IMR-90 (cell line): ENCODE measurements around the gene DEUP1.

ENCODE experiments used
- FOS ChIP-seq: fragments of 150-350 bp; IDR thresholded peaks from 2 replicates; pipeline ENCODE4 v1.6.1; 2016; ENCODE audit warnings: low read depth, low read length
- MXI1 ChIP-seq: IDR thresholded peaks from 2 replicates; pipeline ENCODE4 v1.6.1; 2012; ENCODE audit warnings: low read depth, mild to moderate bottlenecking, low read length, moderate library complexity, borderline replicate concordance
- RFX5 ChIP-seq: IDR thresholded peaks from 2 replicates; pipeline ENCODE4 v1.8.0; 2012; ENCODE audit warnings: low read depth, mild to moderate bottlenecking, low read length, moderate library complexity
- TF ChIP-seq, protein P1 (sequence below): conservative IDR thresholded peaks from 2 replicates; pipeline ENCODE4 v1.5.1; 2012; ENCODE audit warnings: mild to moderate bottlenecking, low read depth, low read length, improper control_type of control experiment

DNA sequence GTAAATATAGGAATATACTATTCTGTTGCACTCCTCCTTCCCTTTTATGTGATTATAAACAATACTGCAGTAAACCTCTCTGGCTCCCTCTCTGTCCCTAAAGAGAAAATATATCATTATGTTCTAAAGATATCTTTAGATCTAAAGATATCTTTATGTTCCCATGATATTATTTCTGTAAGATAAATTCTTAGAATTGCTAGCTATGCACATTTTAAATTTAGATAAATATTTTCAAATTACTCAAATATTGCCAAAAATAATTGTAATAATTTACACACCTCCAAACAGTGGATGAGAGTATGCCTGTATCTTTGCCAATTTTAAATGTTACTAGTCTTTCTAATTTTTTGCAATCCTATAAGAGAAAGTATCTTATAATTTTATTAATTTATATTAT lies 10.3 kb upstream of the DEUP1 start:
- TF ChIP-seq, protein P1, sequence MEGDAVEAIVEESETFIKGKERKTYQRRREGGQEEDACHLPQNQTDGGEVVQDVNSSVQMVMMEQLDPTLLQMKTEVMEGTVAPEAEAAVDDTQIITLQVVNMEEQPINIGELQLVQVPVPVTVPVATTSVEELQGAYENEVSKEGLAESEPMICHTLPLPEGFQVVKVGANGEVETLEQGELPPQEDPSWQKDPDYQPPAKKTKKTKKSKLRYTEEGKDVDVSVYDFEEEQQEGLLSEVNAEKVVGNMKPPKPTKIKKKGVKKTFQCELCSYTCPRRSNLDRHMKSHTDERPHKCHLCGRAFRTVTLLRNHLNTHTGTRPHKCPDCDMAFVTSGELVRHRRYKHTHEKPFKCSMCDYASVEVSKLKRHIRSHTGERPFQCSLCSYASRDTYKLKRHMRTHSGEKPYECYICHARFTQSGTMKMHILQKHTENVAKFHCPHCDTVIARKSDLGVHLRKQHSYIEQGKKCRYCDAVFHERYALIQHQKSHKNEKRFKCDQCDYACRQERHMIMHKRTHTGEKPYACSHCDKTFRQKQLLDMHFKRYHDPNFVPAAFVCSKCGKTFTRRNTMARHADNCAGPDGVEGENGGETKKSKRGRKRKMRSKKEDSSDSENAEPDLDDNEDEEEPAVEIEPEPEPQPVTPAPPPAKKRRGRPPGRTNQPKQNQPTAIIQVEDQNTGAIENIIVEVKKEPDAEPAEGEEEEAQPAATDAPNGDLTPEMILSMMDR, result no peak
- TF ChIP-seq FOS (no peak), MXI1 (no peak), RFX5 (no peak)
